ENCODE measurements around the gene BCL2L15. TPM values are rescaled to one million over a fixed set of nuclear protein-coding genes. Genes with fewer than 3 reads are reported as not detected.

Gene BCL2L15
- total and polyA plus RNA-seq, 10 donors = 0.64 to 7.1 (median 1.9) TPM

- 7 to 15% (median 8%) methylated on average over 7 of the region's 7 CpGs for WGBS, 5 donors
- intact Hi-C loops (cut with DNase I; ENCODE audit: low total_unique reads) = loop anchor here (10.0 kb wide), 1 partner anchor 69 kb away; no protein-coding TSS in a partner anchor
- peak overlapping the region; percentile 87 to 98 (median 92) for H3K27ac ChIP-seq
Observed at GRCh38 chr1:113903501-113904292, 16.3 kb upstream of the BCL2L15 start.

GRCh38 chr1:113901191-113901590 is 13.8 kb upstream of the BCL2L15 start:
- no peak for DNase-seq
- H3K27me3 ChIP-seq (replicated peaks in 1 of 7) = no peaks in the 10 kb centered on the region
- peaks cover 0 to 66% (median 46%) of the 10 kb centered on the region in 6 donors for H3K36me3 ChIP-seq
- intact Hi-C loops (cut with DNase I; ENCODE audit: low total_unique reads) = loop anchor here (10.0 kb wide), 1 partner anchor 66 kb away; no protein-coding TSS in a partner anchor
- TF ChIP-seq POLR2A (IDR thresholded peaks at IDR 0.05) (no peak), CTCF (IDR thresholded peaks at IDR 0.05 in 8 of 11, conservative IDR thresholded peaks at IDR 0.05 in 3 of 11) (no peak), POLR2AphosphoS5 (IDR thresholded peaks at IDR 0.05) (no peak)
- H3K4me1 ChIP-seq = peaks cover 10 to 92% (median 55%) of the 10 kb centered on the region in 6 donors
- no peaks in the 10 kb centered on the region for H3K9me3 ChIP-seq
- 29 to 68% (median 37%) methylated on average over 3 of the region's 3 CpGs for WGBS, 5 donors
- H3K27ac ChIP-seq = peak overlapping the region in 4 of 8 donors; percentile 15 to 96 (median 74)
- H3K4me3 ChIP-seq = peak overlapping the region in 1 of 8 donors; percentile 4

More at GRCh38 chr1:113903501-113904292, 16.3 kb upstream of the BCL2L15 start:
- peaks cover 12 to 92% (median 55%) of the 10 kb centered on the region in 6 donors for H3K4me1 ChIP-seq
- no peaks in the 10 kb centered on the region for H3K27me3 ChIP-seq (replicated peaks in 1 of 7)
- H3K4me3 ChIP-seq = peak overlapping the region; percentile 64 to 90 (median 74)
- peaks cover 1 to 61% (median 30%) of the 10 kb centered on the region in 6 donors for H3K36me3 ChIP-seq
- H3K9me3 ChIP-seq = no peaks in the 10 kb centered on the region
- DNase-seq = no peak
- TF ChIP-seq POLR2A (IDR thresholded peaks at IDR 0.05) (no peak), CTCF (IDR thresholded peaks at IDR 0.05 in 8 of 11, conservative IDR thresholded peaks at IDR 0.05 in 3 of 11) (no peak), POLR2AphosphoS5 (IDR thresholded peaks at IDR 0.05) (no peak)

GRCh38 chr1:113899111-113899510 is 11.7 kb upstream of the BCL2L15 start:
- no peak for TF ChIP-seq POLR2AphosphoS5 (IDR thresholded peaks at IDR 0.05)
- no peak for TF ChIP-seq POLR2A (IDR thresholded peaks at IDR 0.05)
- TF ChIP-seq CTCF (IDR thresholded peaks at IDR 0.05 in 8 of 11, conservative IDR thresholded peaks at IDR 0.05 in 3 of 11) = no peak
- no peaks in the 10 kb centered on the region for H3K27me3 ChIP-seq (replicated peaks in 1 of 7)
- H3K4me3 ChIP-seq = no peak overlapping the region
- peaks cover 0 to 87% (median 65%) of the 10 kb centered on the region in 6 donors for H3K36me3 ChIP-seq
- H3K4me1 ChIP-seq = peaks cover 10 to 84% (median 44%) of the 10 kb centered on the region in 6 donors
- intact Hi-C loops (cut with DNase I; ENCODE audit: low total_unique reads) = no loop called here
- DNase-seq = no peak
- H3K9me3 ChIP-seq = no peaks in the 10 kb centered on the region
- H3K27ac ChIP-seq = peak overlapping the region in 3 of 8 donors; percentile 16 to 96 (median 94)

GRCh38 chr1:113898241-113898814 is 10.9 kb upstream of the BCL2L15 start:
- Histone ChIP-seq H3K4me3 (no peak overlapping the region), H3K4me1 (peaks cover 3 to 78% (median 36%) of the 10 kb centered on the region in 6 donors), H3K27me3 (replicated peaks in 1 of 7) (no peaks in the 10 kb centered on the region), H3K9me3 (no peaks in the 10 kb centered on the region), H3K27ac (peak overlapping the region in 3 of 8 donors; percentile 18 to 96 (median 43)), H3K36me3 (peaks cover 0 to 95% (median 68%) of the 10 kb centered on the region in 6 donors)
- intact Hi-C loops (cut with DNase I; ENCODE audit: low total_unique reads) = no loop called here
- TF ChIP-seq POLR2A (IDR thresholded peaks at IDR 0.05) (no peak), CTCF (IDR thresholded peaks at IDR 0.05 in 8 of 11, conservative IDR thresholded peaks at IDR 0.05 in 3 of 11) (no peak), POLR2AphosphoS5 (IDR thresholded peaks at IDR 0.05) (no peak)
- DNase-seq = no peak
- 85 to 95% (median 89%) methylated on average over 1 of the region's 1 CpG for WGBS, 5 donors
